HepG2 (cell line): ENCODE measurements around the gene PIGV. TPM values are rescaled to one million over a fixed set of nuclear protein-coding genes. Genes with fewer than 3 reads are reported as not detected.

Experiments
- BCLAF1 ChIP-seq: fragments of 450-650 bp; IDR thresholded peaks from 2 replicates; pipeline ENCODE4 v1.6.1; 2017; ENCODE audit warnings: mild to moderate bottlenecking
- FLYWCH1 ChIP-seq: sonication (generic); formaldehyde crosslinking; IDR thresholded peaks from 2 replicates; pipeline ENCODE4 v1.8.1; 2023; ENCODE audit warnings: mild to moderate bottlenecking, missing genetic modification reagents
- IRX3 ChIP-seq: sonication (generic); formaldehyde crosslinking; IDR thresholded peaks from 2 replicates; pipeline ENCODE4 v1.8.1; 2023; ENCODE audit warnings: mild to moderate bottlenecking, low read depth, missing genetic modification reagents, borderline replicate concordance
- MLLT10 ChIP-seq: sonication (generic); formaldehyde crosslinking; IDR thresholded peaks from 2 replicates; pipeline ENCODE4 v1.4.0; 2020; ENCODE audit warnings: missing genetic modification reagents
- NCOA2 ChIP-seq: sonication (generic); formaldehyde crosslinking; IDR thresholded peaks from 2 replicates; pipeline ENCODE4 v1.8.0; 2022; ENCODE audit warnings: inconsistent platforms
- SETDB1 ChIP-seq: sonication (generic); formaldehyde crosslinking; IDR thresholded peaks from 2 replicates; pipeline ENCODE4 v1.5.1; 2020; ENCODE audit warnings: missing genetic modification reagents, mild to moderate bottlenecking, borderline replicate concordance
- SPEN ChIP-seq: sonication (generic); formaldehyde crosslinking; IDR thresholded peaks from 2 replicates; pipeline ENCODE4 v1.5.1; 2020; ENCODE audit warnings: low read depth, mild to moderate bottlenecking, missing genetic modification reagents
- SRSF9 ChIP-seq: fragments of 200-400 bp; formaldehyde crosslinking; IDR thresholded peaks from 2 replicates; pipeline ENCODE4 v1.6.1; 2018; ENCODE audit warnings: borderline replicate concordance, mild to moderate bottlenecking, low read depth, low read length; ENCODE audit not compliant: insufficient read depth, poor library complexity, severe bottlenecking
- TBP ChIP-seq: sonication (generic); formaldehyde crosslinking; IDR thresholded peaks from 2 replicates; pipeline ENCODE4 v1.5.0; 2020; ENCODE audit warnings: missing genetic modification reagents
- TRIM24 ChIP-seq: sonication (generic); formaldehyde crosslinking; IDR thresholded peaks from 2 replicates; pipeline ENCODE4 v1.8.0; 2022; ENCODE audit warnings: mild to moderate bottlenecking, missing genetic modification reagents
- ZFY ChIP-seq: sonication (generic); formaldehyde crosslinking; IDR thresholded peaks from 2 replicates; pipeline ENCODE4 v1.4.0; 2020; ENCODE audit warnings: missing genetic modification reagents
- ZIK1 ChIP-seq: sonication (generic); formaldehyde crosslinking; IDR thresholded peaks from 2 replicates; pipeline ENCODE4 v1.5.0; 2020; ENCODE audit warnings: mild to moderate bottlenecking, low read depth, missing genetic modification reagents, borderline replicate concordance
- ZNF142 ChIP-seq: sonication (generic); formaldehyde crosslinking; IDR thresholded peaks from 2 replicates; pipeline ENCODE4 v1.4.0; 2020; ENCODE audit warnings: missing genetic modification reagents
- polyA plus RNA-seq, 8 experiments: library from polyadenylated mRNA; depleted of rRNA in 3 of 8; stranded (reverse) in 7 of 8; unstranded in 1 of 8; fragments of >200 nt; fragmentation: Illumina TruSeq in 4 of 8; extraction: Trizol in 4 of 8; gene quantifications; 2 replicates each; pipeline versions ENCODE4 v1.2.1 to v1.2.3, GENCODE V29; 2011 to 2016; ENCODE audit warnings: low read depth in 4 of 8, missing spikeins in 1 of 8, mixed read lengths in 1 of 8; ENCODE audit not compliant: insufficient read depth in 1 of 8
- total RNA-seq, 5 experiments: library from RNA; depleted of rRNA; stranded (reverse); fragments of >200 nt; fragmentation: Illumina TruSeq; extraction: Trizol; gene quantifications; 2 replicates each; pipeline ENCODE4 v1.2.3, GENCODE V29; 2016; ENCODE audit warnings: low read depth in 1 of 5
- TF ChIP-seq, protein P1 (sequence below): sonication (generic); formaldehyde crosslinking; conservative IDR thresholded peaks from 2 replicates; pipeline ENCODE4 v1.4.0; 2020; ENCODE audit warnings: missing genetic modification reagents
- TF ChIP-seq, protein P2 (sequence below): sonication (generic); formaldehyde crosslinking; IDR thresholded peaks from 2 replicates; pipeline ENCODE4 v1.4.0; 2020; ENCODE audit warnings: missing genetic modification reagents; ENCODE audit errors: not compliant biosample characterization

PIGV gene
- total and polyA plus RNA-seq, 2 of the 13 experiments (the other 11 are each of a cell fraction or from before 2014, with no cell fraction given), result 13.5 to 22.7 TPM

GRCh38 chr1:26784023-26784871, 3.5 kb upstream of the PIGV start (continued):
- TF ChIP-seq MLLT10 (CRISPR knock-in tag), result no peak
- TF ChIP-seq, protein P1, sequence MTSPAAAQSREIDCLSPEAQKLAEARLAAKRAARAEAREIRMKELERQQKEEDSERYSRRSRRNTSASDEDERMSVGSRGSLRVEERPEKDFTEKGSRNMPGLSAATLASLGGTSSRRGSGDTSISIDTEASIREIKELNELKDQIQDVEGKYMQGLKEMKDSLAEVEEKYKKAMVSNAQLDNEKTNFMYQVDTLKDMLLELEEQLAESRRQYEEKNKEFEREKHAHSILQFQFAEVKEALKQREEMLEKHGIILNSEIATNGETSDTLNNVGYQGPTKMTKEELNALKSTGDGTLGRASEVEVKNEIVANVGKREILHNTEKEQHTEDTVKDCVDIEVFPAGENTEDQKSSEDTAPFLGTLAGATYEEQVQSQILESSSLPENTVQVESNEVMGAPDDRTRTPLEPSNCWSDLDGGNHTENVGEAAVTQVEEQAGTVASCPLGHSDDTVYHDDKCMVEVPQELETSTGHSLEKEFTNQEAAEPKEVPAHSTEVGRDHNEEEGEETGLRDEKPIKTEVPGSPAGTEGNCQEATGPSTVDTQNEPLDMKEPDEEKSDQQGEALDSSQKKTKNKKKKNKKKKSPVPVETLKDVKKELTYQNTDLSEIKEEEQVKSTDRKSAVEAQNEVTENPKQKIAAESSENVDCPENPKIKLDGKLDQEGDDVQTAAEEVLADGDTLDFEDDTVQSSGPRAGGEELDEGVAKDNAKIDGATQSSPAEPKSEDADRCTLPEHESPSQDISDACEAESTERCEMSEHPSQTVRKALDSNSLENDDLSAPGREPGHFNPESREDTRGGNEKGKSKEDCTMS (CRISPR knock-in tag), result no peak
- peak; percentile 88 for TF ChIP-seq NCOA2
- TF ChIP-seq TRIM24 (CRISPR knock-in tag), result no peak
- TF ChIP-seq, protein P2, sequence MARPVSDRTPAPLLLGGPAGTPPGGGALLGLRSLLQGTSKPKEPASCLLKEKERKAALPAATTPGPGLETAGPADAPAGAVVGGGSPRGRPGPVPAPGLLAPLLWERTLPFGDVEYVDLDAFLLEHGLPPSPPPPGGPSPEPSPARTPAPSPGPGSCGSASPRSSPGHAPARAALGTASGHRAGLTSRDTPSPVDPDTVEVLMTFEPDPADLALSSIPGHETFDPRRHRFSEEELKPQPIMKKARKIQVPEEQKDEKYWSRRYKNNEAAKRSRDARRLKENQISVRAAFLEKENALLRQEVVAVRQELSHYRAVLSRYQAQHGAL (CRISPR knock-in tag), result no peak
- TF ChIP-seq SRSF9, result no peak
- peak; percentile 77 for TF ChIP-seq ZFY (CRISPR knock-in tag)
- peak; percentile 97 for TF ChIP-seq SPEN (CRISPR knock-in tag)
- no peak for TF ChIP-seq ZIK1 (CRISPR knock-in tag)
- TF ChIP-seq TBP (CRISPR knock-in tag), result no peak
- TF ChIP-seq BCLAF1, result no peak
- TF ChIP-seq SETDB1 (CRISPR knock-in tag), result no peak
- no peak for TF ChIP-seq FLYWCH1
- TF ChIP-seq ZNF142 (CRISPR knock-in tag), result no peak
- TF ChIP-seq IRX3 (CRISPR knock-in tag), result no peak
